Measurements from ENCODE around the gene EIF1. TPM values are rescaled to one million over a fixed set of nuclear protein-coding genes. Genes with fewer than 3 reads are reported as not detected.
"Not testable (repeated sequence)": the region's sequence is repeated elsewhere in the genome, so short reads cannot be mapped to it uniquely, and the experiment has no call there.

Gene EIF1
- total RNA-seq, 1 donor = 85.5 TPM

DNA sequence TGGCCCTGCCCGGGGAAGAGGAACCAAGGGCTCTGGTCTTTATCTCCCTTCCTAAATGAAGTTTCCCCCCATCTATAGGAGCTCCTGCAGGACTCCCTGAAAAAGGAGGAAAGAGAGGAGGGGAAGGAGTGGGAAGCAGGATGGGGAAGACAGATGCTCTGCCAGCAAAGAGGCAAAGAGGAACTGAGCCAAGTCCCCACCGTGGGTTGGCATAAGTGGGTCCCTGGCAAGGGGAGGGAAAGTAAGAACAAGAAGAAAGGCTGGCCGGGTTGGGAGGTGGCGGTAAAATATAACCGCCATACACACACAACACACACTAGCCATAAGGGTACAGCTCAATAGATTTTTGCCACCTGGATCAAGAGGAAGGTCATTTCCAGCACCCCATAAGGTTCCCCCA lies 6.1 kb upstream of the EIF1 start:
- TF ChIP-seq, protein P1, sequence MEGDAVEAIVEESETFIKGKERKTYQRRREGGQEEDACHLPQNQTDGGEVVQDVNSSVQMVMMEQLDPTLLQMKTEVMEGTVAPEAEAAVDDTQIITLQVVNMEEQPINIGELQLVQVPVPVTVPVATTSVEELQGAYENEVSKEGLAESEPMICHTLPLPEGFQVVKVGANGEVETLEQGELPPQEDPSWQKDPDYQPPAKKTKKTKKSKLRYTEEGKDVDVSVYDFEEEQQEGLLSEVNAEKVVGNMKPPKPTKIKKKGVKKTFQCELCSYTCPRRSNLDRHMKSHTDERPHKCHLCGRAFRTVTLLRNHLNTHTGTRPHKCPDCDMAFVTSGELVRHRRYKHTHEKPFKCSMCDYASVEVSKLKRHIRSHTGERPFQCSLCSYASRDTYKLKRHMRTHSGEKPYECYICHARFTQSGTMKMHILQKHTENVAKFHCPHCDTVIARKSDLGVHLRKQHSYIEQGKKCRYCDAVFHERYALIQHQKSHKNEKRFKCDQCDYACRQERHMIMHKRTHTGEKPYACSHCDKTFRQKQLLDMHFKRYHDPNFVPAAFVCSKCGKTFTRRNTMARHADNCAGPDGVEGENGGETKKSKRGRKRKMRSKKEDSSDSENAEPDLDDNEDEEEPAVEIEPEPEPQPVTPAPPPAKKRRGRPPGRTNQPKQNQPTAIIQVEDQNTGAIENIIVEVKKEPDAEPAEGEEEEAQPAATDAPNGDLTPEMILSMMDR (IDR thresholded peaks at IDR 0.05; ENCODE audit: insufficient read depth, low read depth, low read length) = no peak
- H3K4me3 ChIP-seq (ENCODE audit: low read depth, low read length) = no peak overlapping the region
- DNase-seq (ENCODE audit: low read depth) = no peak

DNA sequence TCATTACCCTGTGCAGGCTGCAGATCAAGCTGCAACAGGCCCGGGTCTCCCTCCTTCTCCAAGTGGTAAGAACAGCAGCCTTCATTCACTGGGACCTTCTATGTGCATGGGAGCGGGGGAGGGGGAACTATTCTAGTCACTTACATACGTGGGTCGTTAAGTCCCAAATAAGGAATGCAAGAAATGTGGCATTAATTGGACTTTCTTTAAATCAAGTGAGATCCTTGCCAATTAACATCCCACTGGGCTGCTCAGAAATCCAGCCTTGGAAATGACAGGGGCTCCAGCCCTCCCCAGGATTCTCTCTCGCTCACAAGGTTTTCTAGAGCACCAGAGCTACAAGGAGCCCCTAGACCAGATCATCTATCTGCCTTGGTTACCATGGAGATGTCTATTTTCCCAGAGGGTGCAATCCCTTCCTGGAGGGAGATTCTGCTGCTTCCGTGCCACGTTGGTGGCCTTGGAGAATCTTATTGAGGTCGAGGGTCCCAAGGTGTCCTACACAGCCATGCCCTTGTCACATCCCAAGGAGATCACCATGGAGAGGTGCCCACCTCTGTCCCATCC lies 5.2 kb upstream of the EIF1 start:
- TF ChIP-seq, protein P1 (IDR thresholded peaks at IDR 0.05; ENCODE audit: insufficient read depth, low read depth, low read length) = no peak
- no peak overlapping the region for H3K4me3 ChIP-seq (ENCODE audit: low read depth, low read length)
- DNase-seq (ENCODE audit: low read depth) = no peak

DNA sequence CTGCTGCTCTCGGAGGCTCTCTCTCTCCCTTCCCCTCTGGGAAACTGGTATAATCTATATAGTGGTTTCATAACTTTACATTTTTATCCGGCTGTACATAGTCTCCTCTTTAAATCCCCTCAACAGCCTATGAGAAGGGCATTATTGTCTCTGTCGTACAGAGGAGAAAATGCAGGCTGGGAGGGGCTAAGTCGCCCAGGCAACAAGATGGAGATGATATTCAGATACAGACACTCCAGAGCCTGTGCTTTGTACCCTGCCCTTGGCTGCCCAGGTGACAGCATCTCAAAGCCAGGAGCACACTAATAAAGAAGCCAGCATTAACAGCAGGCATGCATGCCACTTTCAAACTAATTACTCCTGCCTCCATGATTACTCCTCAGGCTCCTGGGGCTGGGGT lies 4.7 kb upstream of the EIF1 start:
- no peak for DNase-seq (ENCODE audit: low read depth)
- TF ChIP-seq, protein P1 (IDR thresholded peaks at IDR 0.05; ENCODE audit: insufficient read depth, low read depth, low read length) = no peak
- no peak overlapping the region for H3K4me3 ChIP-seq (ENCODE audit: low read depth, low read length)

DNA sequence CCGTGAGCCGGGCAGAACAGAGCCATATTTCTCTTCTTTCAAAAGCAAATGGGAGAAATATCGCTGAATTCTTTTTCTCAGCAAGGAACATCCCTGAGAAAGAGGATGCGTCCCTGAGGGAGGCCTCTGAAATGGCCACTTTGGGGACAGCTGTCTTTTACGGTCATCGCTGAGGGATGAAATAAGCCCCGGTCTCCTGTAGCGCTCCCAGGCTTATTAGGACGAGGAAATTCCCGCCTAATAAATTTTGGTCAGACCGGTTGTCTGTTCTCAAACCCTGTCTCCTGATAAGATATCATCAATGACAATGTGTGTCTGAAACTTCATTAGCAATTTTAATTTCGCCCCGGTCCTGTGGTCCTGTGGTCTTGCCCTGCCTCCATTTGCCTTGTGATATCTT lies 2.9 kb upstream of the EIF1 start:
- H3K4me3 ChIP-seq (ENCODE audit: low read depth, low read length); DNase-seq (ENCODE audit: low read depth): not testable (repeated sequence)

DNA sequence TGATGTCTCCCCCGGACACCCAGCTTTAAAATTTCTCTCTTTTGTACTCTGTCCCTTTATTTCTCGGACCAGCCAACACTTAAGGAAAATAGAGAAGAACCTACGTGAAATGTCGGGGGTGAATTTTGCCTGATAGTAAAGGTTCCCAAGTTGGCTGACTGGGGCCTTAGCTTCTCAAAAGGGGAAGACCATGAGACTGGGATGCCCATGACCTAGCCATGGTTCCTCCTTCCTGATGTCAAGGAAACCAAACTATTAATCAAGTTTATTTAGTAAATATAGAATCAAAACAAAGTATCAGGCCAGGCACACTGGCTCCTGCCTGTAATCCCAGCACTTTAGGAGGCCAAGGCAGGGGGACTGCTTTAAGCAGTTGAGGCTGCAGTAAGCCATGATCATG lies 2.4 kb upstream of the EIF1 start:
- no peak for DNase-seq (ENCODE audit: low read depth)
- no peak overlapping the region for H3K4me3 ChIP-seq (ENCODE audit: low read depth, low read length)
- TF ChIP-seq, protein P1 (IDR thresholded peaks at IDR 0.05; ENCODE audit: insufficient read depth, low read depth, low read length) = no peak

DNA sequence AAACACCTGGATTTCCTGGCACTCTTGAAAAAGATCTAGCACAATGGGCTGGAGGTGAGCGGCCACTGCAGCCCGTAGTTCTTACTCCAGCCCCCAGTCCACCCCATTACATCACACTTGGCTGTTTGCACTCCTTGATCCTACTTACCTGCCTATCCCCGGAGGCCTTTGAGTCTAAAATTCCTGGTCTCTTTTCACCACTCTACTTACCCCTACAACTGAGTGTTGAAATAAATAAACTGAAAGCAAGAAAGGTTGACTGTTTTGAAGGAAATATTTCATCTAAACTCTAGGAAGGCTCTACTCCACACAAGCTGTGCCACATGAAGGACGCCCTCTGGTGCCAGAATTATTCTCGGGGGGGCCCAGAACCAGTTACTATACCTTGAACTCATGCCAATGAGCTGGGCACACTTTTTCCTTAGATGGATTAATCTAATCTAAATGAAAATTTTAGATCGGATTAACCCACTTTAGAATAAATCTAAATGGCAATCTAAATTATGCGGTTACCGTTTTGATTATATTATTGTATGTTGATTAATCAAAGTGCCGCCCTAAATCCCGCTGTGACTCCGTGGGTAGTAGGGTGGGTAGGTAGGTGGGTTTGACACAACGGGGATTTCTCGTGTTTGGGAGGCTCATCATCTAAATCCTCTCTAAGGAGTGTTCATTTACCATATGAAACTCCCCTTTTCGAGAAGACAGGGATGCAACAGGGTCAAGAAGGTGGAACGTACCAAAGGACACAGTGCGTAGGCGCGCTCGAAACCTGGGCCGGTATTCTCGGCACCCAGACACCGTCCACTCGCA lies 651 bp upstream of the EIF1 start:
- DNase-seq (ENCODE audit: low read depth) = peak; percentile 16
- TF ChIP-seq, protein P1 (IDR thresholded peaks at IDR 0.05; ENCODE audit: insufficient read depth, low read depth, low read length) = no peak
- peak overlapping the region; percentile 84 for H3K4me3 ChIP-seq (ENCODE audit: low read depth, low read length)

DNA sequence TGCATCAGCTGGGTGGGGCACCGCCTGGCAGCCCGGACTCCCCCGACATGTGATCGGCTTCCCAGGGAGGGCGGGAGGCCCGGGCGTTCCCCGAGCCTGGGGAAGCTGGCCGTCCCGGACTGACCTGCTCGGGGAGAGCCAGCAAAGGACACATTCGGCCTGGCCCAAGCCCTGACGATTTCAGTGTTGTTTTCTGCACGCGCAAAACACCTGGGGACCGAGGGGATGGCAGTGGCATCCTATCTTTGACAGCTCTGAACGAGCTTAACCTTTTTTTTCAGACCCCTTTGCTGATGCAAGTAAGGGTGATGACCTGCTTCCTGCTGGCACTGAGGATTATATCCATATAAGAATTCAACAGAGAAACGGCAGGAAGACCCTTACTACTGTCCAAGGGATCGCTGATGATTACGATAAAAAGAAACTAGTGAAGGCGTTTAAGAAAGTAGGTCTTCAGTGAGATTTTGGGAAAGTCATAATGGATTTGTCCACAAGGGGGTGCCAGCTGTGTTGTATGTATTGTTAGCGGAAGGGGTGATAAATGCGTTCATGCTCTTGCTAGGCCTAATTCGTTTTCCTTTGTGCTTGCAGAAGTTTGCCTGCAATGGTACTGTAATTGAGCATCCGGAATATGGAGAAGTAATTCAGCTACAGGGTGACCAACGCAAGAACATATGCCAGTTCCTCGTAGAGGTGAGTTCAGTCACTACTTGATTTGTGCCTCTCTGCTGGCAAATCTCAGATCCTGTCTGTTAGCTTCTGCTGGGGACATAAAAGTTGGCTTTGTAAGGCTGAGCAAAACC lies 1.0 kb downstream of the EIF1 start:
- TF ChIP-seq, protein P1 (IDR thresholded peaks at IDR 0.05; ENCODE audit: insufficient read depth, low read depth, low read length) = peak; percentile 71
- H3K4me3 ChIP-seq (ENCODE audit: low read depth, low read length) = peak overlapping the region; percentile 97
- peak; percentile 72 for DNase-seq (ENCODE audit: low read depth)
